ENCODE data around the gene NEDD4L.

DNA sequence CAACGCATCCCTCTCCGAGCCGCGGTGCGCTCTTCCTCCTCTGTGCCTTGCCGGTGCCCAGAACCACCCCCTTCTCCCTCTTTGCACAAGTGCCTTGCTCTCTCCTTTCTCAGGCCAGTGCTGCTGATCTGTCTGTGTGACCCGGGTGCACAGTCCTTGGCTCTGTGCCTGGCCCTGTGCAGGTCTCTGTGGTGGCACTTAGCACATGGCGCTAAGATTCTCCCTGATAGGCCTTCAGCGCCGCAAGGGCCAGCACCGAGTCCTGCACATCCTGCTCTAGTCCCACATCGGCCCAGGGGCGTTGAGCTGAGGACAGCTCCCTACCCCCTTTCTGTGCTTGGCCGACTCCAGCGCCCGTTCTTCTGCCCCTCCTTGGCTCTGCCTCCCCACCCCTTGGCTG lies 136.1 kb downstream of the NEDD4L start:
- TF ChIP-seq EP300 (IDR thresholded peaks at IDR 0.05): no peak
- TF ChIP-seq CTCF (IDR thresholded peaks at IDR 0.05): no peak
- TF ChIP-seq POLR2A (IDR thresholded peaks at IDR 0.05; ENCODE audit: low read depth): no peak

Data from esophagus muscularis mucosa (tissue), 4 donors.